HCT116 (cell line): Measurements from ENCODE around the gene HCAR1. TPM values are rescaled to one million over a fixed set of nuclear protein-coding genes. Genes with fewer than 3 reads are reported as not detected.
A peak's percentile ranks its signal among the peaks of the same experiment; 100 is the strongest.
"Not testable (repeated sequence)": the region's sequence is repeated elsewhere in the genome, so short reads cannot be mapped to it uniquely, and the experiment has no call there.

Experiments
- ATAC-seq: fragments of 200-7000 bp; cut with Tn5 transposase; 2 replicates; pipeline ENCODE4 v1.9.1; 2020; ENCODE audit warnings: mild to moderate bottlenecking, moderate library complexity
- BruUV-seq: library from RNA; stranded (reverse); fragments of 400-500 nt; replicated peaks from 2 replicates; lab custom pipeline; 2021; lab: Mats Ljungman, UMichigan
- CTCF ChIA-PET: fragments of 300-600 bp; sonication (Branson Sonifier 250); formaldehyde crosslinking; loops from one replicate; lab custom pipeline; 2021; ENCODE audit warnings: antibody characterized with exemption; lab: Charles Lee
- POLR2A ChIA-PET: fragments of 300-600, 350-600 bp; sonication (Branson Sonifier 250); formaldehyde crosslinking; loops from one replicate; lab custom pipeline; 2021; ENCODE audit warnings: antibody characterized with exemption; lab: Charles Lee
- RAD21 ChIA-PET, 2 experiments: fragments of 300-600 bp; sonication (Branson Sonifier 250); formaldehyde crosslinking; loops; one replicate each; lab custom pipeline; 2023; ENCODE audit warnings: low total read pairs in 2 of 2; ENCODE audit not compliant: uncharacterized antibody in 2 of 2, unreplicated experiment in 2 of 2, low non-redundant PET in 1 of 2; lab: Charles Lee
- DNase-seq: peaks from one replicate; pipeline ENCODE4 v3.0.0-alpha.2; 2010; ENCODE audit warnings: low read depth, low spot score
- H2AFZ ChIP-seq: fragments of 200-600 bp; shearing (Covaris generic), sonication (generic); 2 replicates; pipeline ENCODE4 v1.6.1; 2017; ENCODE audit warnings: low read depth, mixed run types, mixed read lengths, antibody characterized with exemption, low read length; ENCODE audit not compliant: poor library complexity, severe bottlenecking
- H3K27ac ChIP-seq: 2 replicates; pipeline ENCODE4 v1.5.1; 2012; ENCODE audit warnings: low read depth, low read length
- H3K27me3 ChIP-seq: fragments of 200-600 bp; sonication (generic); 2 replicates; pipeline ENCODE4 v1.6.1; 2016; ENCODE audit warnings: mixed run types, low read length, mixed read lengths; ENCODE audit not compliant: insufficient read depth
- H3K36me3 ChIP-seq, 2 experiments: fragments of 200-500 bp in 1 of 2; fragments of 200-600 bp in 1 of 2; sonication (Bioruptor generic) in 1 of 2; sonication (generic) in 1 of 2; 2 replicates each; pipeline versions ENCODE4 v1.5.1 to v1.6.1; 2014 to 2016; ENCODE audit warnings: low read length in 2 of 2, inconsistent platforms in 1 of 2, mixed read lengths in 1 of 2, mixed run types in 1 of 2; ENCODE audit not compliant: insufficient read depth in 2 of 2, control insufficient read depth in 1 of 2
- H3K4me1 ChIP-seq, 2 experiments: fragments of 200-600 bp in 1 of 2; sonication (generic) in 1 of 2; 2 replicates each; pipeline versions ENCODE4 v1.5.1 to v1.6.1; 2012 to 2017; ENCODE audit warnings: low read length in 2 of 2, inconsistent platforms in 1 of 2, mild to moderate bottlenecking in 1 of 2, mixed read lengths in 1 of 2, mixed run types in 1 of 2, moderate library complexity in 1 of 2; ENCODE audit not compliant: insufficient read depth in 2 of 2, control insufficient read depth in 1 of 2
- H3K4me2 ChIP-seq: fragments of 200-600 bp; sonication (generic); 2 replicates; pipeline ENCODE4 v1.6.1; 2017; ENCODE audit warnings: mixed run types, low read length, mixed read lengths
- H3K4me3 ChIP-seq, 2 experiments: fragments of 200-600 bp in 1 of 2; sonication (generic) in 1 of 2; replicated peaks in 1 of 2; 2 replicates each; pipeline ENCODE4 v1.5.1; 2011 to 2016; ENCODE audit warnings: low read length in 2 of 2, control low read depth in 1 of 2, low read depth in 1 of 2, mild to moderate bottlenecking in 1 of 2, mixed read lengths in 1 of 2, mixed run types in 1 of 2
- H3K79me2 ChIP-seq: fragments of 200-600 bp; sonication (generic); 2 replicates; pipeline ENCODE4 v1.6.1; 2017; ENCODE audit warnings: mild to moderate bottlenecking, mixed run types, low read length, moderate library complexity, mixed read lengths; ENCODE audit not compliant: insufficient read depth
- H3K9ac ChIP-seq: fragments of 200-600 bp; sonication (generic); 2 replicates; pipeline ENCODE4 v1.6.1; 2016; ENCODE audit warnings: low read length, mixed read lengths
- H3K9me2 ChIP-seq: fragments of 200-600 bp; sonication (generic), shearing (Covaris generic); 2 replicates; pipeline ENCODE4 v1.6.1; 2017; ENCODE audit warnings: mixed run types, mild to moderate bottlenecking, moderate library complexity; ENCODE audit not compliant: insufficient read depth
- H3K9me3 ChIP-seq, 2 experiments: fragments of 200-500 bp in 1 of 2; fragments of 200-600 bp in 1 of 2; sonication (Bioruptor generic) in 1 of 2; sonication (generic) in 1 of 2; 2 replicates each; pipeline ENCODE4 v1.6.1; 2014 to 2017; ENCODE audit warnings: low read length in 2 of 2, mixed read lengths in 2 of 2, inconsistent platforms in 1 of 2, low read depth in 1 of 2, mild to moderate bottlenecking in 1 of 2, mixed run types in 1 of 2, moderate library complexity in 1 of 2; ENCODE audit not compliant: control insufficient read depth in 1 of 2, insufficient read depth in 1 of 2
- H4K20me1 ChIP-seq: fragments of 200-600 bp; sonication (generic), shearing (Covaris generic); 2 replicates; pipeline ENCODE4 v1.6.1; 2017; ENCODE audit warnings: mixed run types, mild to moderate bottlenecking, moderate library complexity; ENCODE audit not compliant: insufficient read depth
- CBX3 ChIP-seq: IDR thresholded peaks from 2 replicates; pipeline ENCODE4 v1.6.1; 2012; ENCODE audit warnings: low read depth
- CEBPB ChIP-seq: IDR thresholded peaks from 2 replicates; pipeline ENCODE4 v1.6.1; 2012; ENCODE audit warnings: low read depth
- EGR1 ChIP-seq: IDR thresholded peaks from 2 replicates; pipeline ENCODE4 v1.6.1; 2012; ENCODE audit warnings: low read depth
- ELF1 ChIP-seq: IDR thresholded peaks from 2 replicates; pipeline ENCODE4 v1.6.1; 2012; ENCODE audit warnings: low read depth, borderline replicate concordance
- EZH2phosphoT487 ChIP-seq: fragments of 200-600 bp; IDR thresholded peaks from 2 replicates; pipeline ENCODE4 v1.6.1; 2018; ENCODE audit warnings: antibody characterized with exemption, borderline replicate concordance
- FOSL1 ChIP-seq: IDR thresholded peaks from 2 replicates; pipeline ENCODE4 v1.6.1; 2012; ENCODE audit warnings: low read depth
- JUND ChIP-seq: IDR thresholded peaks from 2 replicates; pipeline ENCODE4 v1.6.1; 2012
- POLR2A ChIP-seq: IDR thresholded peaks from 2 replicates; pipeline ENCODE4 v1.7.0; 2011; ENCODE audit warnings: borderline replicate concordance; ENCODE audit not compliant: insufficient read depth, insufficient read length; ENCODE audit errors: extremely low read depth
- RAD21 ChIP-seq: IDR thresholded peaks from 2 replicates; pipeline ENCODE4 v1.6.1; 2012; ENCODE audit warnings: low read depth, mild to moderate bottlenecking
- SP1 ChIP-seq: IDR thresholded peaks from 2 replicates; pipeline ENCODE4 v1.6.1; 2012; ENCODE audit warnings: low read depth
- SRF ChIP-seq: IDR thresholded peaks from 2 replicates; pipeline ENCODE4 v1.6.1; 2012; ENCODE audit warnings: low read depth
- TCF7L2 ChIP-seq: IDR thresholded peaks from 2 replicates; pipeline ENCODE4 v1.7.0; 2011; ENCODE audit warnings: borderline replicate concordance, inconsistent platforms; ENCODE audit not compliant: insufficient read depth, insufficient read length; ENCODE audit errors: extremely low read depth
- ZFX ChIP-seq: fragments of 450-650 bp; IDR thresholded peaks from 2 replicates; pipeline ENCODE4 v1.6.1; 2017
- ZNF274 ChIP-seq: fragments of 200-500 bp; sonication (Bioruptor generic); IDR thresholded peaks from 2 replicates; pipeline ENCODE4 v1.6.1; 2014; ENCODE audit warnings: mild to moderate bottlenecking, low read depth, low read length, inconsistent platforms
- intact Hi-C: fragments of 100-400 bp; cut with micrococcal nuclease; formaldehyde crosslinking; loops from 2 replicates; pipeline ENCODE4 v1.10.0; 2022
- total RNA-seq: library from RNA; stranded (reverse); gene quantifications from one replicate; pipeline ENCODE4 v1.2.1, GENCODE V29; 2021; ENCODE audit not compliant: unreplicated experiment
- TF ChIP-seq, protein P1 (sequence below): IDR thresholded peaks from 2 replicates; pipeline ENCODE4 v1.6.1; 2012; ENCODE audit warnings: low read depth
- TF ChIP-seq, protein P2 (sequence below): IDR thresholded peaks from 2 replicates; pipeline ENCODE4 v1.6.1; 2011; ENCODE audit warnings: mild to moderate bottlenecking, low read length, moderate library complexity; ENCODE audit not compliant: insufficient replicate concordance; ENCODE audit errors: extremely low read depth

The HCAR1 gene
- total RNA-seq, 1 experiment from 2014 or later, result not detected

DNA sequence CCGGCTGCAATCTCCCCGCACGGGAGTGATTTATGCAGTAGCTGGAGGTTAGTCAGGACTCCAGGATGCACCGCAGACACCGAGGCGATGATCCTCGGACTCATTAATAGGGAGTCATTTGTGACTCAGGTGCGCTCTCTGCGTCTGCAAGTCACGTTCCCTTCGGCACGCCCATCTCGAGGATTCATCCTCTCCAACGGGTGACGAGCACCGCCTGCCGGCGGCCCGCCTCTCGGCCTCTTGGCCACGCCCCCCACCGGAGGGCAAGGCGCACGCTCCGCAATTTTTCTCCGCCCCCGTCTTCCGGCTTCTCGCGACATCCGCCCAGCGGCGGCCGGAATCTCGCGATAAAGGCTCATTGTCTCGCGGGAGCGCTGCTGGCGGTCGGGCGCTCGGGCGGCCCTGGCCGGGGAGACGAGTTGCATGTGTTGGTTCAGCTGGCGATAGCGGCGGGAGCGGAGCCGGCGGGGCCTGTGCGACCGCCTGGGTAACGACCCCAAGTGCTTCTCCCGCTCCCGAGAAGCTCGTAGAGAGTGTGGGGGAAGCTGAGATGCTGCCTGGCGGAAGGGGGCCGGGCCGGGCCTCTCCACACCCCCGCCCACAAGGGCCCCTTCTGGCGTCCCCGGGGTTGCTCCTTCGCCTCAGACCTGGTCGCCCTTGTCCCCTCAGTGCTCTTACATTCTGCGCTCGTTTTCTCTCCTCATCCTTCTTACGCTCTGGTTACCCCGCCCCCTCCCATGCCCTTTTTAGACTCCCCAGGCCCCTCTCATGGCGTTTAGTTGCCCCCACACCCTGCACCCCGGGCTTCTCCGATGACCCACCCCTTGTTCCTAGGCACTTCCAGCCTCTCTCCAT, 22.0 kb upstream of the HCAR1 start, which contains the start of gene DENR (continued):
- TF ChIP-seq, protein P1, sequence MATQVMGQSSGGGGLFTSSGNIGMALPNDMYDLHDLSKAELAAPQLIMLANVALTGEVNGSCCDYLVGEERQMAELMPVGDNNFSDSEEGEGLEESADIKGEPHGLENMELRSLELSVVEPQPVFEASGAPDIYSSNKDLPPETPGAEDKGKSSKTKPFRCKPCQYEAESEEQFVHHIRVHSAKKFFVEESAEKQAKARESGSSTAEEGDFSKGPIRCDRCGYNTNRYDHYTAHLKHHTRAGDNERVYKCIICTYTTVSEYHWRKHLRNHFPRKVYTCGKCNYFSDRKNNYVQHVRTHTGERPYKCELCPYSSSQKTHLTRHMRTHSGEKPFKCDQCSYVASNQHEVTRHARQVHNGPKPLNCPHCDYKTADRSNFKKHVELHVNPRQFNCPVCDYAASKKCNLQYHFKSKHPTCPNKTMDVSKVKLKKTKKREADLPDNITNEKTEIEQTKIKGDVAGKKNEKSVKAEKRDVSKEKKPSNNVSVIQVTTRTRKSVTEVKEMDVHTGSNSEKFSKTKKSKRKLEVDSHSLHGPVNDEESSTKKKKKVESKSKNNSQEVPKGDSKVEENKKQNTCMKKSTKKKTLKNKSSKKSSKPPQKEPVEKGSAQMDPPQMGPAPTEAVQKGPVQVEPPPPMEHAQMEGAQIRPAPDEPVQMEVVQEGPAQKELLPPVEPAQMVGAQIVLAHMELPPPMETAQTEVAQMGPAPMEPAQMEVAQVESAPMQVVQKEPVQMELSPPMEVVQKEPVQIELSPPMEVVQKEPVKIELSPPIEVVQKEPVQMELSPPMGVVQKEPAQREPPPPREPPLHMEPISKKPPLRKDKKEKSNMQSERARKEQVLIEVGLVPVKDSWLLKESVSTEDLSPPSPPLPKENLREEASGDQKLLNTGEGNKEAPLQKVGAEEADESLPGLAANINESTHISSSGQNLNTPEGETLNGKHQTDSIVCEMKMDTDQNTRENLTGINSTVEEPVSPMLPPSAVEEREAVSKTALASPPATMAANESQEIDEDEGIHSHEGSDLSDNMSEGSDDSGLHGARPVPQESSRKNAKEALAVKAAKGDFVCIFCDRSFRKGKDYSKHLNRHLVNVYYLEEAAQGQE, result no peak
- peak; percentile 99 for TF ChIP-seq RAD21
- TF ChIP-seq FOSL1, result peak; percentile 33; the same call in 1 of the 2 replicates
- peak; percentile 85 for TF ChIP-seq POLR2A
- no peak for TF ChIP-seq EZH2phosphoT487
- no peak for TF ChIP-seq TCF7L2
- TF ChIP-seq SRF, result no peak
- TF ChIP-seq EGR1, result peak; percentile 99
- peak; percentile 82 for TF ChIP-seq SP1
- peak; percentile 94 for TF ChIP-seq ZFX
- TF ChIP-seq ZNF274, result no peak
- TF ChIP-seq ELF1, result peak; percentile 74
- peak; percentile 81; the same call in 1 of the 2 replicates for TF ChIP-seq CBX3
- TF ChIP-seq, protein P2, sequence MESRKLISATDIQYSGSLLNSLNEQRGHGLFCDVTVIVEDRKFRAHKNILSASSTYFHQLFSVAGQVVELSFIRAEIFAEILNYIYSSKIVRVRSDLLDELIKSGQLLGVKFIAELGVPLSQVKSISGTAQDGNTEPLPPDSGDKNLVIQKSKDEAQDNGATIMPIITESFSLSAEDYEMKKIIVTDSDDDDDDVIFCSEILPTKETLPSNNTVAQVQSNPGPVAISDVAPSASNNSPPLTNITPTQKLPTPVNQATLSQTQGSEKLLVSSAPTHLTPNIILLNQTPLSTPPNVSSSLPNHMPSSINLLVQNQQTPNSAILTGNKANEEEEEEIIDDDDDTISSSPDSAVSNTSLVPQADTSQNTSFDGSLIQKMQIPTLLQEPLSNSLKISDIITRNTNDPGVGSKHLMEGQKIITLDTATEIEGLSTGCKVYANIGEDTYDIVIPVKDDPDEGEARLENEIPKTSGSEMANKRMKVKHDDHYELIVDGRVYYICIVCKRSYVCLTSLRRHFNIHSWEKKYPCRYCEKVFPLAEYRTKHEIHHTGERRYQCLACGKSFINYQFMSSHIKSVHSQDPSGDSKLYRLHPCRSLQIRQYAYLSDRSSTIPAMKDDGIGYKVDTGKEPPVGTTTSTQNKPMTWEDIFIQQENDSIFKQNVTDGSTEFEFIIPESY, result peak; percentile 100
- TF ChIP-seq JUND, result no peak; the same call in 1 of the 2 replicates
- TF ChIP-seq CEBPB, result no peak

DNA sequence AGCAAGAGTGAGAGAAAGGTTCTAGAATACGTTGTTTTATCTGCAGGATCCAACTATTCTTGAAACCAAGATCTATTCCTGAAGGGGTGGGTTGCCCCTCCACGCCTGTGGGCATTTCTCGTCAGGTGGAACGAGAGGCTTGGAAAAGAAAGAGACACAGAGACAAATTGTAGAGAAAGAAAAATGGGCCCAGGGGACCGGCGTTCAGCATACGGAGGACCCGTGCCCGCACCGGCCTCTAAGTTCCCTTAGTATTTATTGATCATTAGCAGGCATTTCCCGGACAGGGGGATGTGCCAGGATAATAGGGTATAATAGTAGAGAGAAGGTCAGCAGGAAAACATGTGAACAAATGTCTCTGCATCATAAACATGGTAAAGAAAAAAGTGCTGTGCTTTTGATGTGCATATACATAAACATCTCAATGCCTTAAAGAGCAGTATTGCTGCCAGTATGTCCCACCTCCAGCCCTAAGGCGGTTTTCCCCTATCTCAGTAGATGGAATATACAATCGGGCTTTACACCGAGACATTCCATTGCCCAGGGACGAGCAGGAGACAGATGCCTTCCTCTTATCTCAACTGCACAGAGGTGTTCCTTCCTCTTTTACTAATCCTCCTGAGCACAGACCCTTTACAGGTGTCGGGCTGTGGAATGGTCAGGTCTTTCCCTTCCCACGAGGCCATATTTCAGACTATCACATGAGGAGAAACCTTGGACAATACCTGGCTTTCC, 20.3 kb upstream of the HCAR1 start:
- CTCF ChIA-PET, H3K27ac ChIP-seq, H3K9me3 ChIP-seq, H4K20me1 ChIP-seq, H2AFZ ChIP-seq, RAD21 ChIA-PET, BruUV-seq, intact Hi-C loops, H3K4me2 ChIP-seq, ATAC-seq, DNase-seq, POLR2A ChIA-PET, H3K9ac ChIP-seq, H3K9me2 ChIP-seq, H3K4me3 ChIP-seq, H3K27me3 ChIP-seq: not testable (repeated sequence)
- Histone ChIP-seq H3K4me1 (peaks cover 5 to 14% of the 10 kb centered on the region in 2 experiments; a peak in 3 of 4 replicates), H3K36me3 (peaks cover 17% of the 10 kb centered on the region in 2 experiments), H3K79me2 (peaks cover 31% of the 10 kb centered on the region)
